ENCODE data around the gene WDR45.

WDR45 gene

DNA sequence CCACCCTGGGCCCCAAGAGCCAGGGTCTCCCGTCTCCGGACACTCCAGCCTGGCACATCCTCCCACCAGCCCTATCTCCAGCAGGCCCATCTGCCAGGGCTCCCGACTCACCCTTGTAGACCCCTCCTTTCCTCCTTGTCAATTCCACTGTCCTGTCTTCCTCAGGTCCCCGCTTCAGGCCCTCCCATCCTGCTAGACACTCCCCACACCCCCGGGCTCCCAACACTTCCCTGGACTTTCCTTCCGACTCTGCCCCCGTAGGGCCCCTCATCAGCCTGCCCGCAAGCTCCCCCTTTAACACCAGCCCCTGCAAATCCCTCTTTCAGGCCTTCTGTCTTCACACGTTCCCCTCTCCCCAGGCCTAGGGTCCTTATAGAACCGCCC is 7.0 kb downstream of the WDR45 start:
- no peak overlapping the region for H3K9ac ChIP-seq (ENCODE audit: low read length)
- H3K9me3 ChIP-seq (ENCODE audit: control insufficient read depth, low read depth, low read length): peaks cover 2% of the 10 kb centered on the region
- H3K4me3 ChIP-seq (ENCODE audit: low read length): peak overlapping the region; percentile 74
- no peaks in the 10 kb centered on the region for H3K4me1 ChIP-seq (ENCODE audit: control insufficient read depth, low read depth, low read length)
- H3K27me3 ChIP-seq (ENCODE audit: control insufficient read depth, insufficient read depth, low read length): no peaks in the 10 kb centered on the region
- H3K27ac ChIP-seq (ENCODE audit: low read length): no peak overlapping the region
- H3K36me3 ChIP-seq (ENCODE audit: control insufficient read depth, low read depth, low read length): no peaks in the 10 kb centered on the region

GRCh38 chrX:49071877-49072711 is 7.6 kb downstream of the WDR45 start:
- H3K9ac ChIP-seq (ENCODE audit: low read length): no peak overlapping the region
- no peaks in the 10 kb centered on the region for H3K36me3 ChIP-seq (ENCODE audit: control insufficient read depth, low read depth, low read length)
- H3K4me3 ChIP-seq (ENCODE audit: low read length): no peak overlapping the region
- H3K9me3 ChIP-seq (ENCODE audit: control insufficient read depth, low read depth, low read length): peaks cover 2% of the 10 kb centered on the region
- H3K27ac ChIP-seq (ENCODE audit: low read length): no peak overlapping the region
- H3K27me3 ChIP-seq (ENCODE audit: control insufficient read depth, insufficient read depth, low read length): no peaks in the 10 kb centered on the region
- H3K4me1 ChIP-seq (ENCODE audit: control insufficient read depth, low read depth, low read length): no peaks in the 10 kb centered on the region

DNA sequence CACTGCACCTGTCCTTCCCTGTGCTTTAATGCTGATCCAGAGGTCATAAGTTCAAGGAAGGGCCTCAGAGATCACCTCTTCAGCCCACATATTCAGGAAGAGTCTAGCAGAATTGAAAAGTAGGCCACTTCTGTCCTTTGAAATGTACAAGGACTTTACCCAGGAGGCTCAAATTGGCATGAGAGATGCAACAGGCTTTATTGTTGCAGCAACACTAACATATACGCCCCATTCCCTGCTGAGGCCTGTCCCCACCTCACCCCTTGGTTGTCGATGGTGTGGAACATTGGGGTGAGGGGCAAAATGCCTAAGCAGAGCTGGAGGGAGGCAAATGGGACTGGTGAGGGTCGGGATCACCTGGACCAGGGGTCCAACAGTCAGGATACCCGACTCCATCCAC is 8.7 kb downstream of the WDR45 start:
- Histone ChIP-seq H3K4me1 (ENCODE audit: control insufficient read depth, low read depth, low read length) (no peaks in the 10 kb centered on the region), H3K27ac (ENCODE audit: low read length) (no peak overlapping the region), H3K9ac (ENCODE audit: low read length) (no peak overlapping the region), H3K36me3 (ENCODE audit: control insufficient read depth, low read depth, low read length) (no peaks in the 10 kb centered on the region), H3K27me3 (ENCODE audit: control insufficient read depth, insufficient read depth, low read length) (no peaks in the 10 kb centered on the region), H3K9me3 (ENCODE audit: control insufficient read depth, low read depth, low read length) (peaks cover 2% of the 10 kb centered on the region), H3K4me3 (ENCODE audit: low read length) (no peak overlapping the region)

DNA sequence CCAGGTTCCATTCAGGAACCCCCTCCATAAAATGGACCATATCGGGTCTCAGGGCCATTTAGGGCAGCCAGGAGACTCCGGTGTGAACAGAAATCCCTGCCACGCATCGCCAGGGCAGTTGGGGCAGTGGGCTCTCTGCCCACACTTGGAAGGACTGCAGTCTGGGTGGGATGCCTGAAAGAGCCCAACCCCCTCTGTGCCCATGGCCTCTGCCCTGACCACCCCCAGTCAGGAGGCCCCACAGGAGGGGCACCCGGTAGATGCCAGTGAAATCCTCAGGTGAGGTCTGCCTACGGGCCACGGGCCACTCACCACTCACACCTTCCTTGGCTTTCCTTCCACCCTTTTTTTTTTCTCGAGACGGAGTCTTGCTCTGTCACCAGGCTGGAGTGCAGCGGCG is 10.6 kb downstream of the WDR45 start:
- no peak overlapping the region for H3K27ac ChIP-seq (ENCODE audit: low read length)
- H3K36me3 ChIP-seq (ENCODE audit: control insufficient read depth, low read depth, low read length): no peaks in the 10 kb centered on the region
- peaks cover 2% of the 10 kb centered on the region for H3K9me3 ChIP-seq (ENCODE audit: control insufficient read depth, low read depth, low read length)
- no peaks in the 10 kb centered on the region for H3K4me1 ChIP-seq (ENCODE audit: control insufficient read depth, low read depth, low read length)
- no peak overlapping the region for H3K9ac ChIP-seq (ENCODE audit: low read length)
- H3K4me3 ChIP-seq (ENCODE audit: low read length): no peak overlapping the region
- H3K27me3 ChIP-seq (ENCODE audit: control insufficient read depth, insufficient read depth, low read length): no peaks in the 10 kb centered on the region

GRCh38 chrX:49067285-49068120 is 12.2 kb downstream of the WDR45 start:
- Histone ChIP-seq H3K27me3 (ENCODE audit: control insufficient read depth, insufficient read depth, low read length) (no peaks in the 10 kb centered on the region), H3K4me3 (ENCODE audit: low read length) (no peak overlapping the region), H3K9me3 (ENCODE audit: control insufficient read depth, low read depth, low read length) (peaks cover 2% of the 10 kb centered on the region), H3K9ac (ENCODE audit: low read length) (no peak overlapping the region), H3K36me3 (ENCODE audit: control insufficient read depth, low read depth, low read length) (no peaks in the 10 kb centered on the region), H3K4me1 (ENCODE audit: control insufficient read depth, low read depth, low read length) (no peaks in the 10 kb centered on the region), H3K27ac (ENCODE audit: low read length) (no peak overlapping the region)

DNA sequence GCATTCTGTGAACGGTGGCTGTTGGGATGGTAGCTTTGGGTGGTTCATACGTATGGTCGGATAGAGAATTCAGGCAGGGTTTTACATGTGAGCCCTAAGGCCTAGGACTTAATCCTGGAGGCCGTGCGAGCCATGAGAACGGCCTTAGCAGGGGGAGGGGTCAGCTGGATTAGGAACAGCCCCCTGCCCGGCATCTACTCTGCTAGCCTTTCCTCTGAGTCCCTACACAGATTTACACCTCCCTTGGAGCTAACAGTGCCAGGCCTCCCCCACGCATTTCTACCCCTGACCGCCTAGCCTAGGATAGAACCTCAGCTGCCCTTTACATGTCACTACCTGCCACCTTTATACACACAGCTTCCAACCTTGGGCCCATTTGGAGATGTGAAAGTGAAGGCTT is 13.0 kb downstream of the WDR45 start:
- Histone ChIP-seq H3K9me3 (ENCODE audit: control insufficient read depth, low read depth, low read length) (no peaks in the 10 kb centered on the region), H3K27ac (ENCODE audit: low read length) (no peak overlapping the region), H3K4me1 (ENCODE audit: control insufficient read depth, low read depth, low read length) (no peaks in the 10 kb centered on the region), H3K36me3 (ENCODE audit: control insufficient read depth, low read depth, low read length) (no peaks in the 10 kb centered on the region), H3K27me3 (ENCODE audit: control insufficient read depth, insufficient read depth, low read length) (no peaks in the 10 kb centered on the region), H3K4me3 (ENCODE audit: low read length) (no peak overlapping the region), H3K9ac (ENCODE audit: low read length) (no peak overlapping the region)

- H3K36me3 ChIP-seq (ENCODE audit: control insufficient read depth, low read depth, low read length): no peaks in the 10 kb centered on the region
- no peak overlapping the region for H3K9ac ChIP-seq (ENCODE audit: low read length)
- no peaks in the 10 kb centered on the region for H3K27me3 ChIP-seq (ENCODE audit: control insufficient read depth, insufficient read depth, low read length)
- H3K27ac ChIP-seq (ENCODE audit: low read length): no peak overlapping the region
- H3K4me3 ChIP-seq (ENCODE audit: low read length): no peak overlapping the region
- no peaks in the 10 kb centered on the region for H3K4me1 ChIP-seq (ENCODE audit: control insufficient read depth, low read depth, low read length)
- H3K9me3 ChIP-seq (ENCODE audit: control insufficient read depth, low read depth, low read length): no peaks in the 10 kb centered on the region
Measured at GRCh38 chrX:49066278-49066677, 13.4 kb downstream of the WDR45 start.

DNA sequence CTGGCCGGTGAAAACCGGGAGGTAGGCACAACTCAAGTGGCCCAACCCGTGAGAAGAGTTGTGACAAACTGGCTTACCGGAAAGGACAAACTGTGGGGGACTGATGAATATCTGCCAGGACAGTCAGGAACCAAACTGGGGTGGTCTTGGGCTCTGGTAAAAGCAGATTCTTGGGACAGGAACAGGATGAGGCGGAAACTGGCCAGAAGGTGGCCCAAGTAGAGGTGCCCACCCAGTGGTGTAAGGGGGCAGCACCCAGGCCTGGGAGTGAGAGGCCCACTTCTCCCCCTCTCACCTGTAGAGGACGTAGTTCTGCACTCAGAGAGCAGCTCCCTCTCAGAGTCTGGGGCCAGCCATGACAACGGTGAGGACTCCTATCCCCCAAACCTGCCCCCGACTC is 15.0 kb downstream of the WDR45 start:
- H3K36me3 ChIP-seq (ENCODE audit: control insufficient read depth, low read depth, low read length): no peaks in the 10 kb centered on the region
- H3K4me1 ChIP-seq (ENCODE audit: control insufficient read depth, low read depth, low read length): no peaks in the 10 kb centered on the region
- no peak overlapping the region for H3K9ac ChIP-seq (ENCODE audit: low read length)
- H3K4me3 ChIP-seq (ENCODE audit: low read length): no peak overlapping the region
- no peak overlapping the region for H3K27ac ChIP-seq (ENCODE audit: low read length)
- no peaks in the 10 kb centered on the region for H3K9me3 ChIP-seq (ENCODE audit: control insufficient read depth, low read depth, low read length)
- no peaks in the 10 kb centered on the region for H3K27me3 ChIP-seq (ENCODE audit: control insufficient read depth, insufficient read depth, low read length)

DNA sequence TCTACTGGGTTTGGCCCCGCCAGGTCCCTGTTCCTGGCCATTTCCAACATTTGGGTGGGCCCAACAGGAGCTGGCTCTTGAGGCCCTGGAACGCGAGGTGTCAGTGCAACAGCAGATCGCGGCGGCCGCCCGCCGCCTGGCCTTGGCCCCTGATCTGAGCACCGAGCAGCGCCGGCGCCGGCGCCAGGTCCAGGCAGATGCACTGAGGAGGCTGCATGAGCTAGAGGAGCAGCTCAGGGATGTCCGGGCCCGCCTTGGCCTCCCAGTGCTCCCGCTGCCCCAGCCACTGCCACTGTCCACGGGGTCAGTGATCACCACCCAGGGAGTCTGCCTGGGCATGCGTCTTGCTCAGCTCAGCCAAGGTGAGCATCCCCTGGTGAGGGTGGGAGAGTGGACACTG is 15.4 kb downstream of the WDR45 start:
- no peaks in the 10 kb centered on the region for H3K36me3 ChIP-seq (ENCODE audit: control insufficient read depth, low read depth, low read length)

GRCh38 chrX:49063715-49064114 is 16.0 kb downstream of the WDR45 start:
- no peak overlapping the region for H3K4me3 ChIP-seq (ENCODE audit: low read length)
- H3K9me3 ChIP-seq (ENCODE audit: control insufficient read depth, low read depth, low read length): no peaks in the 10 kb centered on the region
- no peaks in the 10 kb centered on the region for H3K27me3 ChIP-seq (ENCODE audit: control insufficient read depth, insufficient read depth, low read length)
- no peaks in the 10 kb centered on the region for H3K36me3 ChIP-seq (ENCODE audit: control insufficient read depth, low read depth, low read length)
- H3K9ac ChIP-seq (ENCODE audit: low read length): no peak overlapping the region
- H3K4me1 ChIP-seq (ENCODE audit: control insufficient read depth, low read depth, low read length): no peaks in the 10 kb centered on the region
- H3K27ac ChIP-seq (ENCODE audit: low read length): no peak overlapping the region

More for the DNA sequence above, 15.4 kb downstream of the WDR45 start:
- H3K9ac ChIP-seq (ENCODE audit: low read length): no peak overlapping the region
- H3K27me3 ChIP-seq (ENCODE audit: control insufficient read depth, insufficient read depth, low read length): no peaks in the 10 kb centered on the region
- H3K4me1 ChIP-seq (ENCODE audit: control insufficient read depth, low read depth, low read length): no peaks in the 10 kb centered on the region
- H3K9me3 ChIP-seq (ENCODE audit: control insufficient read depth, low read depth, low read length): no peaks in the 10 kb centered on the region
- H3K27ac ChIP-seq (ENCODE audit: low read length): no peak overlapping the region
- no peak overlapping the region for H3K4me3 ChIP-seq (ENCODE audit: low read length)

GRCh38 chrX:49061916-49062315 is 17.8 kb downstream of the WDR45 start:
- Histone ChIP-seq H3K9me3 (ENCODE audit: control insufficient read depth, low read depth, low read length) (no peaks in the 10 kb centered on the region), H3K27ac (ENCODE audit: low read length) (no peak overlapping the region), H3K4me3 (ENCODE audit: low read length) (no peak overlapping the region), H3K9ac (ENCODE audit: low read length) (no peak overlapping the region), H3K4me1 (ENCODE audit: control insufficient read depth, low read depth, low read length) (no peaks in the 10 kb centered on the region), H3K27me3 (ENCODE audit: control insufficient read depth, insufficient read depth, low read length) (no peaks in the 10 kb centered on the region), H3K36me3 (ENCODE audit: control insufficient read depth, low read depth, low read length) (no peaks in the 10 kb centered on the region)

Measured in iPS-18a (cell line).